GM18868 (cell line): Measurements from ENCODE around the gene KIF1B.

ENCODE experiments used
- ATAC-seq: cut with Tn5 transposase; IDR thresholded peaks from one replicate; pipeline ENCODE4 v1.9.1; 2021; ENCODE audit warnings: mild to moderate bottlenecking, moderate library complexity; ENCODE audit not compliant: unreplicated experiment

Gene KIF1B

GRCh38 chr1:10278880-10279279 is 68.5 kb downstream of the KIF1B start:
- ATAC-seq = no peak

GRCh38 chr1:10280439-10281350 is 70.3 kb downstream of the KIF1B start:
- ATAC-seq = no peak

GRCh38 chr1:10283318-10283984 is 73.1 kb downstream of the KIF1B start:
- peak; percentile 85 for ATAC-seq

GRCh38 chr1:10286244-10286643 is 75.9 kb downstream of the KIF1B start:
- no peak for ATAC-seq

DNA sequence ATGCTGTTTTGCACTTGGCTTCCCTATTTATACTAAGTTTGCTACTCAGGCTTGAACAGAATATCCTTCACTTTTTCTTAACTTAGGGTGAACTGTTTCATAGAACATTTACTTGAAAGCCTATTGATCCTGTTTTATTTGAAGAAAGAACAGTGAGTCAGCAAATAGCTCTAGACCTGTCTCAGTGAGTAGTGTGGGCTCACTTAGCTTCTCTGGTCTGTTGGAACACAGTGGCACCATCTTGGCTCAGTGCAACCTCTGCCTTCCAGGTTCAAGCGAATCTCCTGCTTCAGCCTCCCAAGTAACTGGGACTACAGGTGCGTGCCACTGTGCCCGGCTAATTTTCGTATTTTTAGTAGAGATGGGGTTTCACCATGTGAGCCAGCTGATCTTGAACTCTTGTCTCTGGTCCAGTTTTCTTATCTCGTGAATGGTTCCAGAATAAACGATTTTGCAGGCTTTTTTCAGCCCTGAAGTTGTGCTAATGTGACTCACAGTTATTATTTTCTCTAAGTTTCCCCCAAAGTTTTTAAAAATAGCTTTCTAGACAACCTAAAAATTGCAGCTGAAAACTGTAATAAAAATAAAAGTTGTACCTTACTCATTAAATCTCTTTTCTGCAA is 76.8 kb downstream of the KIF1B start:
- no peak for ATAC-seq

GRCh38 chr1:10288029-10288615 is 77.8 kb downstream of the KIF1B start:
- ATAC-seq = no peak

DNA sequence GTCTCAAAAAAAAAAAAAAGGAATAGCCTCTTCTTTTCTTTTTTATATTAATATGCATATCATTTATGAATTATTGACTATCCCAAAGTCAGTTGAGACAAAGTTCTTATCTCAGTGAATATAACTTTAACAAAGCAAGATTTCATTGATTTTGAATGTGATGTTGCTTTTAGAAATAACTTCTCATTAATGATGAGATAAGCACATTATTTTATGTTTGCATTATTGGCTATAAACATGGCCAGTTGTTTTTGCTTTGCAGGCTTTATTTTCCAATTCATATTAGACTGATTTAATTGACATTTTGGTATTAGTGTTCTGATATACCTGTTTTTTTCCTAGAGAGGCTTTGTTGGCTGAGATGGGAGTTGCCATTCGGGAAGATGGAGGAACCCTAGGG is 81.3 kb downstream of the KIF1B start:
- ATAC-seq = no peak

GRCh38 chr1:10292188-10292587 is 81.8 kb downstream of the KIF1B start:
- no peak for ATAC-seq

DNA sequence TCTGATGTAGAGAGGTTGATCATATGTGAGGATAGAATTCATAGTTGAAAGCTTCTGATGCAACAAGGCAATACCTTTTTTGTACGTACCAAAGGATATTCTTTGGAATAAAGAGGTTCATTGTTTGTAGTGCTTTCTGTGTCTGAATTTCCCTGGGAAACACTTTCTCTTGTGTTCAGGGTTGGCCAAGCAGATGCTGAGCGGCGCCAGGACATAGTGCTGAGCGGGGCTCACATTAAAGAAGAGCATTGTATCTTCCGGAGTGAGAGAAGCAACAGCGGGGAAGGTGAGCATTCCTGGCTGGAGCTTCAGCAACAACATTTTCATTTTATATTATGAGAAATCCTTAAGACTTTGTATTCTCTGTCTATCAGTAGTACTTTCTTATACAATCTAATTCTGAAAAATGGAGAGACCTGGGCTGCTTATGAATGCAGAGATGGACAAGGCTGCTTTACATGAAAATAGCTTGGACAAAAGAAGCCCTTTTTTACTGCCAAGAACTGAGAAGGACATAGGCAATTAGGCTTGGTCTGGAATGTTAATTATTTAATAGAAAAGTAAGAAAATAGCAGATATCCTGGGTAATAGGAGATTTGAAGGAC is 85.2 kb downstream of the KIF1B start:
- no peak for ATAC-seq

- ATAC-seq = no peak
Measured at GRCh38 chr1:10299151-10299550, 88.8 kb downstream of the KIF1B start.

DNA sequence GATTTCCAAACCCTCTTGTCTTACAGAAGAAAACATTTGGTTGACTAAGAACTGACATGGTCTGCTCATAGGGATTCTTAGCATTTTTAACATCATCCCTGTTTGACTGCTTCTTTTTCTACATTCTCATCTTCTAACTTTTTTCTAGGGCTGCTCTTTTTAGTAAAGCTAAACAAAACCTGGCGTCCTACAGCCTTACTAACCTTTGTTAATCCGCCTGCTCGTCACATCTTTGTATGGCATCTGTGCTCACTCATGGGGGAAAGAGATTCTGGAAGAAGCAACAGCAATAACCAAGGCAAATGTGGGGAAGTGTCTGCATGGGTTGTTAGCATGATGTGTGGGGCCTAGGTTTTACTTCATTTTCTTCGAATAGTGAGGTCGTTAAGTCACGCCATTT is 92.0 kb downstream of the KIF1B start:
- ATAC-seq = no peak

DNA sequence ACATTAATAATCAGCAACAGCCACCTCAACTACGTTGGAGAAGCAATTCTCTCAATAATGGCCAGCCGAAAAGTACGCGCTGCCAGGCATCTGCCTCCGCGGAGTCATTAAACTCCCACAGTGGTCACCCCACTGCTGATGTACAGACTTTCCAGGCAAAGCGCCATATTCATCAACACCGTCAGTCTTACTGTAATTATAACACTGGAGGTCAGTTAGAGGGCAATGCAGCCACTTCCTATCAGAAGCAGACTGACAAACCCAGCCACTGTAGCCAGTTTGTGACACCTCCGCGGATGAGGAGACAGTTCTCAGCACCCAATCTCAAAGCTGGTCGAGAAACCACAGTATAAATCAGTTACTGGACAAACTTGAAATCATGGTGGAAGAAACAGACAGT is 93.9 kb downstream of the KIF1B start:
- ATAC-seq = no peak

GRCh38 chr1:10306435-10306834 is 96.1 kb downstream of the KIF1B start:
- no peak for ATAC-seq

DNA sequence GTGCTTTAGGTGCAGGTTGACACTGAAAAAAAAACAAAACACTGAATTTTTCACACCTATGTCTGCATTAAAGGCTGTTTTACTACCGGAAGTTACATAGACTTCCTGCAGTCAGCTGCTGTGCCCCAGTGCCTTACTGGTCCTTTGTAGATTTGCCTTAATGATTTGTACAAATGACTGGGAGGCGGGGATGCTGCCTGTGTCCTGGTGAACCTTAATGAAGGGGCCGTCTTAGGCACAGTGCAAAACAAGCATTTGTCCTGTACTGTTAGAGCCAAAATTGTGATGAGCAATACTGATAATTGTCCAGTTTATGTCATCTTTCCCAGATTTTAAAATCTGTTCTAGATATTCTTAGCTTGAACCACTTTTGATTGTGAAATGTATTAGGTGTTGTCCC is 97.6 kb downstream of the KIF1B start:
- ATAC-seq = no peak

GRCh38 chr1:10309243-10310011 is 99.1 kb downstream of the KIF1B start:
- no peak for ATAC-seq

DNA sequence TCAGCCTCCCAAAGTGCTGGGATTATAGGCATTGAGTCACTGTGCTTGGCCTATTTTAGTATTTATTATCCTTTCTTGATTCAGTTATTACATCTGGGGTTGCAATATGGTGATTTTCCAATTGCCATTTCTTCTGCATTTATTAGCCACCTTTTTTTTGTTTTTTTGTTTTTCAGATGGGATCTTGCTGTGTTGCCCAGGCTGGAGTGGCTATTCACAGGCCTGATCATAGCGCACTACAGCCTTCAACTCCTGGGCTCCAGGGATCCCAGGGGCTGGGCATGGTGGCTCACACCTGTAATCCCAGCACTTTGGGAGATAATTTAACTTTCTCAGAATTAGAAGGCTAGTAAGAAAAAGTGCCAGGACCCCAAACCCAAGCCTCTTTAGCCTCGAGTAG is 106.4 kb downstream of the KIF1B start:
- no peak for ATAC-seq

DNA sequence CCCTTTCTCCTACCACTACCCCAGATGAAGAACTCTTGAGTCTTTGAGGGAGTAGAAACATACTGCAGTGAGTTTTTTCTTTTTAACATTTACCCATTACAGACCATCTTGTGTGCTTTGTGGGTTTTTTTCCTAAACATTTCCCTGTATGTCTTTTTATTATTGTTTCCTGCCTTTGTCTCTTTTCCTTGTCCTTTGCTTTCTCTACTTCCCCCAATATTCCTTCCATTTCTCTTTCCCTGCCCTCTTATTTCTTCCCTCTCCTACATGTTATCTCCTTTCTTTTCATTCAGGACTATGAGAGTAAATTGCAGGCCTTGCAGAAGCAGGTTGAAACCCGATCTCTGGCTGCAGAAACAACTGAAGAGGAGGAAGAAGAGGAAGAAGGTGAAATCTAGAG is 109.4 kb downstream of the KIF1B start:
- no peak for ATAC-seq

- no peak for ATAC-seq
Measured at GRCh38 chr1:10320336-10320735, 110.0 kb downstream of the KIF1B start.

- no peak for ATAC-seq
Measured at GRCh38 chr1:10322821-10323220, 112.5 kb downstream of the KIF1B start.

DNA sequence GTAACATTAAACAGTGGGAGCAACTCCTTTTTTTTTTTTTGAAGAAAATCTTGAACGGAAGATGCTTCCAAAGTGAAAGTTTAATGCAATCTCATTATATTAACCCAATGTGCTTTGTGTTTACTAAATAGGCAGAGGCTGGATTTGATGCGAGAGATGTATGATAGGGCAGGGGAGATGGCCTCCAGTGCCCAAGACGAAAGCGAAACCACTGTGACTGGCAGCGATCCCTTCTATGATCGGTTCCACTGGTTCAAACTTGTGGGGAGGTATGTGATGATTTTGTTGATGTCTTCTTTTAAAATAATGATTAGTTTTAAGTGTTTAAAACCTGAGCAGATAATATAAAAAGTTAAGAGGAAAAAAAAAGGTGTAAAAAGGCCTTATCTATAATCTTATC is 114.3 kb downstream of the KIF1B start:
- ATAC-seq = no peak
